SK-N-SH treated with all-trans-retinoic acid at 6 μM for 48 hours (cell line): ENCODE data around the gene UPK1A.

Experiments used
- CREB5 ChIP-seq: fragments of 250-450 bp; sonication (Bioruptor Pico); IDR thresholded peaks from 2 replicates; pipeline ENCODE4 v1.5.1; 2020; ENCODE audit warnings: low read depth, mild to moderate bottlenecking, moderate library complexity
- ISL1 ChIP-seq: fragments of 250-450 bp; sonication (Bioruptor Pico); IDR thresholded peaks from 2 replicates; pipeline ENCODE4 v2.1.2; 2022; ENCODE audit warnings: mild to moderate bottlenecking, moderate library complexity
- OSR1 ChIP-seq: fragments of 250-450 bp; sonication (Bioruptor Pico); IDR thresholded peaks from 2 replicates; pipeline ENCODE4 v1.8.0; 2022; ENCODE audit warnings: moderate library complexity, mild to moderate bottlenecking, inconsistent platforms
- PPARA ChIP-seq: fragments of 250-450 bp; sonication (Bioruptor Pico); IDR thresholded peaks from 2 replicates; pipeline ENCODE4 v1.5.0; 2020; ENCODE audit warnings: mild to moderate bottlenecking, borderline replicate concordance
- TCF4 ChIP-seq: fragments of 250-450 bp; sonication (Bioruptor Pico); IDR thresholded peaks from 2 replicates; pipeline ENCODE4 v1.8.0; 2021; ENCODE audit warnings: mild to moderate bottlenecking, moderate library complexity, borderline replicate concordance
- ZC3H10 ChIP-seq: fragments of 250-450 bp; sonication (Bioruptor Pico); IDR thresholded peaks from 2 replicates; pipeline ENCODE4 v1.5.1; 2021; ENCODE audit warnings: mild to moderate bottlenecking, moderate library complexity
- ZFP3 ChIP-seq: fragments of 250-450 bp; sonication (Bioruptor Pico); IDR thresholded peaks from 2 replicates; pipeline ENCODE4 v1.5.0; 2020; ENCODE audit warnings: mild to moderate bottlenecking, moderate library complexity
- ZFP30 ChIP-seq: fragments of 450-650 bp; formaldehyde crosslinking; IDR thresholded peaks from 2 replicates; pipeline ENCODE4 v1.5.0; 2022; ENCODE audit warnings: mild to moderate bottlenecking, moderate library complexity
- ZNF70 ChIP-seq: fragments of 450-650 bp; formaldehyde crosslinking; IDR thresholded peaks from 2 replicates; pipeline ENCODE4 v1.5.0; 2020; ENCODE audit warnings: mild to moderate bottlenecking, moderate library complexity

- TF ChIP-seq CREB5 (CRISPR knock-in tag) (no peak), OSR1 (no peak), ZC3H10 (CRISPR knock-in tag) (no peak), PPARA (no peak), ZFP30 (no peak), TCF4 (CRISPR knock-in tag) (no peak), ZNF70 (CRISPR knock-in tag) (no peak), ISL1 (CRISPR knock-in tag) (no peak), ZFP3 (no peak)
Measured at GRCh38 chr19:35712567-35713505, 46.5 kb downstream of the UPK1A start.
